Psoas muscle (tissue), 8 donors: Measurements from ENCODE around the gene FOXP4. TPM values are rescaled to one million over a fixed set of nuclear protein-coding genes. Genes with fewer than 3 reads are reported as not detected.

ENCODE experiments used
- ATAC-seq, 4 donors: fragments of 200-7000 bp; cut with Tn5 transposase; one replicate each; pipeline ENCODE4 v1.9.1; 2020; ENCODE audit warnings: moderate library complexity in 3 of 4, mild to moderate bottlenecking in 2 of 4
- DNase-seq, 2 donors: peaks; one replicate each; pipeline ENCODE4 v3.0.0-alpha.2; 2020
- H3K27ac ChIP-seq: fragments of 200-600 bp; one replicate; pipeline ENCODE4 v1.8.0; 2022
- H3K27me3 ChIP-seq, 3 donors: fragments of 200-600 bp in 1 of 3; one replicate each; pipeline versions ENCODE4 v1.6.1 to v1.8.0; 2013 to 2022; ENCODE audit warnings: low read length in 2 of 3, mild to moderate bottlenecking in 2 of 3, moderate library complexity in 1 of 3; ENCODE audit not compliant: insufficient read depth in 3 of 3
- H3K36me3 ChIP-seq, 2 donors: fragments of 200-600 bp in 1 of 2; one replicate each; pipeline versions ENCODE4 v1.6.1 to v1.8.0; 2013 to 2022; ENCODE audit warnings: low read depth in 1 of 2, mild to moderate bottlenecking in 1 of 2, moderate library complexity in 1 of 2; ENCODE audit not compliant: insufficient read depth in 1 of 2
- H3K4me1 ChIP-seq: fragments of 200-600 bp; one replicate; pipeline ENCODE4 v1.8.0; 2022
- H3K4me3 ChIP-seq: fragments of 200-600 bp; one replicate; pipeline ENCODE4 v1.8.0; 2022; ENCODE audit warnings: mild to moderate bottlenecking
- H3K9me3 ChIP-seq: fragments of 200-600 bp; one replicate; pipeline ENCODE4 v1.8.0; 2022
- CTCF ChIP-seq: fragments of 200-600 bp; IDR thresholded peaks from one replicate; pipeline ENCODE4 v1.8.0; 2022; ENCODE audit warnings: antibody characterized with exemption
- WGBS, 3 donors: extraction: QIAGEN DNeasy Blood & Tissue Kit; methylation state at CpG; one replicate each; pipeline versions ENCODE4 v1.1.6 to v1.1.7; 2013; 5-methylcytosine and 5-hydroxymethylcytosine counted together
- intact Hi-C, 2 donors: fragments of 100-400 bp; cut with DNase I; formaldehyde crosslinking; loops; one replicate each; pipeline versions ENCODE4 v1.11.0 to v1.14.2; 2022
- polyA plus RNA-seq, 3 donors: library from polyadenylated mRNA; stranded (reverse); fragments of 200-250 nt; gene quantifications; one replicate each; pipeline ENCODE4 v1.2.3, GENCODE V29; 2013
- total RNA-seq, 4 donors: library from RNA; stranded (reverse); fragmentation: NEBNext Ultra II Directional in 2 of 4; extraction: Animal tissue kit (Norgen Biotek cat#: 25700) in 2 of 4; gene quantifications; one replicate each; pipeline versions ENCODE4 v1.2.1 to v1.2.4, GENCODE V29; 2021 to 2023
- donor health status: healthy with polysubstance abuse.
- donor health status: DM: no; HTN: no; CAD: no; lungs with moderate emphysema.
- donor health status: Bipolar disorder and iron deficiency.
- donor health status: healthy.
- donor health status: DM: yes; HTN: yes; CAD: no.
- donor health status: DM: no; HTN: no; CAD: no.
- donor health status: DM: no; HTN: no; CAD: no.
- donor health status: DM: yes; HTN: yes; CAD: no.

Gene FOXP4
- total and polyA plus RNA-seq, 7 donors: 4.6 to 12.2 (median 7.5) TPM

- DNase-seq (no peak), ATAC-seq (no peak)
- H3K27me3 ChIP-seq: peaks cover 0 to 19% (median 7%) of the 10 kb centered on the region in 3 donors
Observed at GRCh38 chr6:41530476-41530875, 15.7 kb upstream of the FOXP4 start.

GRCh38 chr6:41531016-41531415 lies 15.2 kb upstream of the FOXP4 start:
- H3K27ac ChIP-seq: no peak overlapping the region
- no peaks in the 10 kb centered on the region for H3K36me3 ChIP-seq
- no peak for ATAC-seq
- no peak for DNase-seq
- no peak for TF ChIP-seq CTCF
- no peak overlapping the region for H3K4me3 ChIP-seq
- intact Hi-C loops: no loop called here
- peaks cover 0 to 19% (median 7%) of the 10 kb centered on the region in 3 donors for H3K27me3 ChIP-seq
- H3K4me1 ChIP-seq: no peaks in the 10 kb centered on the region
- no peaks in the 10 kb centered on the region for H3K9me3 ChIP-seq

More at GRCh38 chr6:41530476-41530875, 15.7 kb upstream of the FOXP4 start:
- Histone ChIP-seq H3K4me3 (no peak overlapping the region), H3K36me3 (no peaks in the 10 kb centered on the region), H3K27ac (no peak overlapping the region), H3K4me1 (no peaks in the 10 kb centered on the region), H3K9me3 (no peaks in the 10 kb centered on the region)
- no peak for TF ChIP-seq CTCF
- 78 to 85% (median 79%) methylated on average over 7 of the region's 7 CpGs for WGBS, 3 donors
- intact Hi-C loops: no loop called here

- H3K9me3 ChIP-seq: no peaks in the 10 kb centered on the region
- ATAC-seq (no peak), DNase-seq (no peak)
- peaks cover 6% of the 10 kb centered on the region for H3K4me1 ChIP-seq
- peak overlapping the region; percentile 2 for H3K4me3 ChIP-seq
- peaks cover 0 to 19% (median 7%) of the 10 kb centered on the region in 3 donors for H3K27me3 ChIP-seq
- TF ChIP-seq CTCF: no peak
- intact Hi-C loops: no loop called here
- no peaks in the 10 kb centered on the region for H3K36me3 ChIP-seq
- WGBS, 3 donors: 32 to 35% (median 32%) methylated on average over 21 to 22 of the region's 22 CpGs
- no peak overlapping the region for H3K27ac ChIP-seq
Observed at GRCh38 chr6:41531591-41532582, 14.3 kb upstream of the FOXP4 start.

- no peak overlapping the region for H3K4me3 ChIP-seq
- peaks cover 0 to 5% (median 0%) of the 10 kb centered on the region in 3 donors for H3K27me3 ChIP-seq
- DNase-seq (no peak), ATAC-seq (no peak)
- intact Hi-C loops: no loop called here
- H3K36me3 ChIP-seq: no peaks in the 10 kb centered on the region
- H3K4me1 ChIP-seq: peaks cover 14% of the 10 kb centered on the region
- H3K9me3 ChIP-seq: no peaks in the 10 kb centered on the region
- 90 to 100% (median 96%) methylated on average over 1 of the region's 1 CpG for WGBS, 3 donors
- TF ChIP-seq CTCF: no peak
- H3K27ac ChIP-seq: no peak overlapping the region
Observed at GRCh38 chr6:41535766-41536165, 10.4 kb upstream of the FOXP4 start.
